Choroid plexus epithelial cell (primary cell): ENCODE results near the gene ARPIN.
"Not testable (repeated sequence)": the region's sequence is repeated elsewhere in the genome, so short reads cannot be mapped to it uniquely, and the experiment has no call there.

Experiments used
- DNase-seq: peaks from one replicate; pipeline ENCODE4 v3.0.0-alpha.2; 2010; ENCODE audit warnings: low read depth
- H3K4me3 ChIP-seq: 2 replicates; pipeline ENCODE4 v1.5.1; 2011; ENCODE audit warnings: low read depth, mild to moderate bottlenecking, control low read depth, low read length, moderate library complexity
- CTCF ChIP-seq: conservative IDR thresholded peaks from 2 replicates; pipeline ENCODE4 v1.5.1; 2011; ENCODE audit warnings: low read depth, mild to moderate bottlenecking, control low read depth, inconsistent platforms, low read length, moderate library complexity

Gene ARPIN

GRCh38 chr15:89912674-89913396, at the start of gene ARPIN:
Gene ARPIN, minus strand, starts transcription at chr15:89912952. Its CDS starts 117 bp downstream, at chr15:89912835.
- peak within 1 kb of the TSS; percentile 75 for H3K4me3 ChIP-seq
- peak; percentile 35 for DNase-seq
- TF ChIP-seq CTCF = no peak

GRCh38 chr15:89958107-89958805, 45.5 kb upstream of the ARPIN start:
- no peak for TF ChIP-seq CTCF
- no peak for DNase-seq
- H3K4me3 ChIP-seq = no peak overlapping the region

- not testable (repeated sequence) for DNase-seq, H3K4me3 ChIP-seq
Observed at GRCh38 chr15:89955449-89955998, 42.8 kb upstream of the ARPIN start.

GRCh38 chr15:89954541-89954940, 41.8 kb upstream of the ARPIN start:
- TF ChIP-seq CTCF = no peak
- no peak overlapping the region for H3K4me3 ChIP-seq
- DNase-seq = no peak

GRCh38 chr15:89948796-89949195, 36.0 kb upstream of the ARPIN start:
- TF ChIP-seq CTCF = no peak
- no peak overlapping the region for H3K4me3 ChIP-seq
- DNase-seq = no peak

GRCh38 chr15:89947385-89947784, 34.6 kb upstream of the ARPIN start:
- TF ChIP-seq CTCF = no peak
- no peak for DNase-seq
- no peak overlapping the region for H3K4me3 ChIP-seq

GRCh38 chr15:89946681-89947299, 34.0 kb upstream of the ARPIN start:
- no peak for TF ChIP-seq CTCF
- no peak overlapping the region for H3K4me3 ChIP-seq
- DNase-seq = no peak

GRCh38 chr15:89943721-89944120, 31.0 kb upstream of the ARPIN start:
- not testable (repeated sequence) for H3K4me3 ChIP-seq, DNase-seq
